ENCODE data around the gene STARD10. TPM values are rescaled to one million over a fixed set of nuclear protein-coding genes. Genes with fewer than 3 reads are reported as not detected.

STARD10 gene
- total RNA-seq, 1 donor from 2014 or later = 19.0 TPM

GRCh38 chr11:72730737-72731136, 63.1 kb downstream of the STARD10 start:
- DNase-seq (ENCODE audit: low read depth) = no peak

DNA sequence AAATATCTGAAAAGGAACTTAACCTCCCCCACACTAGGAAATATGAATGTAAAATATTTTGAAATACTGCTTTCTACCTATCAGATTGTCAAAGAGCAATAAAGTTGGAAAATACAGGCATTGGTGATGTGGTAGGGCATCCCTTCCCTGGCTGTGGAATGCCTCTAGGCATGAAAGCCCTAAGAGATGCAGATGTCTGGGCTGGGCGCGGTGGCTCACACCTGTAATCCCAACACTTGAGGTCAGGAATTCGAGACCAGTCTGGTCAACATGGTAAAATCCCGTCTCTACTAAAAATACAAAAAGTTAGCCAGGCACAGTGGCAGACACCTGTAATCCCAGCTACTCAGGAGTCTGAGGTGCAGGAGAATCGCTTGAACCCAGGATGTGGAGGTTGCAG, 63.6 kb downstream of the STARD10 start:
- DNase-seq (ENCODE audit: low read depth) = no peak

DNA sequence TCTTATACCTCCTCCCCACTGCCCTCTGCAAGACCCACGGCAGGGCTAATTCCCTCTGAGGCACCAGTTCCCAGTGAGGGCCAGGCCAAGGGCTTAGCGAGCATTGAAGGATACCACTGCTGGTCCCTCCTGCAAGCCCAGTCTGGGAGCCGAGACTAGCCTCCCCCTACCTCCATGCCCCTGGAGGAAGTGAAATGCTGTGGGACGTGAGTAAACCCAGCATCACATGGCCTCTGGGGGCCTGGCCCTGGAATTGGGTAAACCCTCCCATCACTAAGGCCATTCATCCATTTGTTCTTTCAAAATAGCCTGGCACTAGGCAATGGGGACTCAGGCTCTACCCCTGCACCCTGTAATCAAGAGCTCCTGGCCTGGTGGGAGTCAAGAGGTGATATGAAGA, 66.3 kb downstream of the STARD10 start:
- no peak for DNase-seq (ENCODE audit: low read depth)

- no peak for DNase-seq (ENCODE audit: low read depth)
Observed at GRCh38 chr11:72726266-72727220, 67.3 kb downstream of the STARD10 start.

DNA sequence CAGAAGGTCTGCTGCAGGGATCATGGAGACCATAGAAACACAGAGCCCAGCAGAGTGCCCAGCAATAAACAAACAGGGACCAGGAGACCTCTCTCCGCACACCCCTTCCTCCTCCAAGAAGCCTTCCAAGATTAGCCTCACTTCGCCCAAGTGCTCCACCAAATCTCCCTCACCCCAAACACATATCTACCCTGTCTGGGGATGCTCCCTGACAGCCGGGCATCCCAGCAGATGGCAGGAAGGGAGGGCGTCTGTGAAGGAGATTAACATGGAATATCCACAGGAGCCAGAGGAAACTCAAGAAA, 68.2 kb downstream of the STARD10 start:
- DNase-seq (ENCODE audit: low read depth) = no peak

DNA sequence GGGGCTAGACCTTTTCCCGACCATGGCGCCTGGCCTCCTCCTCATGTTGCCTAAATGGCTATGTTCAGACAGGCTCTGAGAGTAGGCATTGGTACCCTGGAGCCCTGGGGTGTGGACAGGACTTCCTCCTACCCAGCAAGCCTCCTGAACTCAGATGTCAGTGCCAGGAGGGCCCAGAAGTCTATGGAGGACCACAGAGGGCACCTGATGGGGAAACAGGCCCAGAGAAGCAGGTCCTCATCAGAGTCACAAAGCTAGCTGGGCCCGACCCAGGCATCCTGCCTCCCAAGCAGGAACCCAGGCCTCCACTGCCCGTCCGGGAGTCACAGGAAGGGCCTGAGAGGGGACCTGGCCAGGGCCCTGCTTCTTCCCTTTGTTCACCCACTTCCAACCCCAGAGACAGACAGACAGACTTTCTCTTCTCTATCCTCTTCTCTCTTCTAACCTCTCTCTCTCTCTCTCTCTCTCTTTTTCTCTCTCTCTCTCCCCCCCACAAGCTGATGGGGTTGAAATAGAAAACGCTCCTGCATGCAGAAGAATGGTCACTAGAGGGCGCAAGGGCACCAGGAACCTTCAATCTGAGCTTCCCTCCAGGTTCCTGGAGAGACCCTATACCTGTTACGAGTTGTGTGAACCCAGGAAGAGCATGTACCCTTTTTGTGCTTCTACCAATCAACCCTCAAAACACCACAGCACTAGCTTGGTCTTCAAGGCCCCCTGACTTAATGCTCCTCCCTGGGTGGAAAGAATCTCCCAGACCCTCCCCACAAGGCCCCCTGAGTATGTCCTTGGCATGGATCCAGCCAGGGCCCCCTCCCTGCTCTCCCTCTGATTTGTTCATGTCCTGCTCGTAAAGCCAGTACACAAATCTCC, 68.8 kb downstream of the STARD10 start:
- DNase-seq (ENCODE audit: low read depth) = peak; percentile 80

GRCh38 chr11:72724021-72724551, 69.8 kb downstream of the STARD10 start:
- no peak for DNase-seq (ENCODE audit: low read depth)

- no peak for DNase-seq (ENCODE audit: low read depth)
Observed at GRCh38 chr11:72723508-72723907, 70.3 kb downstream of the STARD10 start.

- peak; percentile 93 for DNase-seq (ENCODE audit: low read depth)
Observed at GRCh38 chr11:72722050-72722748, 71.6 kb downstream of the STARD10 start.

- no peak for DNase-seq (ENCODE audit: low read depth)
Observed at GRCh38 chr11:72721689-72722049, 72.2 kb downstream of the STARD10 start.

- DNase-seq (ENCODE audit: low read depth) = no peak
Observed at GRCh38 chr11:72721276-72721675, 72.6 kb downstream of the STARD10 start.

- DNase-seq (ENCODE audit: low read depth) = no peak
Observed at GRCh38 chr11:72720784-72721183, 73.1 kb downstream of the STARD10 start.

DNA sequence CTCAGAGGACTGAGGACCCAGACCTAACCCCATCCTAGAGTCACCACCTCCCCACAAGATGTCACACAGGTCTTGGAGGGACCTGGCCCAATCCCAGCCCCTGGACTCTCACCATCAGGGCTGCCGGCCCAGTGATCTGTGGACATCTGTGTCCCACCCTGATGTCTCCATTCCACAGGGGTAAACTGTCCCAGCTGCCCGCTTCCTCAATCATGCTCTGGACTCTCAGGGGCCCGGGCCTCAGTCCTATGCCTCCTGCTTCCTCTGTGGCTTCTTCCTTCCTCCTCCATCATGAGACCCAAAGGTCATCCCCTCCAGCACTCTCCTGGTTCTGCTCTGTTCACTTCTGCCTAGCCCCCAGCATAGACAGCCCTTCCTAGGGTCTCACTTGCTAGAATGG, 73.8 kb downstream of the STARD10 start:
- DNase-seq (ENCODE audit: low read depth) = no peak

DNA sequence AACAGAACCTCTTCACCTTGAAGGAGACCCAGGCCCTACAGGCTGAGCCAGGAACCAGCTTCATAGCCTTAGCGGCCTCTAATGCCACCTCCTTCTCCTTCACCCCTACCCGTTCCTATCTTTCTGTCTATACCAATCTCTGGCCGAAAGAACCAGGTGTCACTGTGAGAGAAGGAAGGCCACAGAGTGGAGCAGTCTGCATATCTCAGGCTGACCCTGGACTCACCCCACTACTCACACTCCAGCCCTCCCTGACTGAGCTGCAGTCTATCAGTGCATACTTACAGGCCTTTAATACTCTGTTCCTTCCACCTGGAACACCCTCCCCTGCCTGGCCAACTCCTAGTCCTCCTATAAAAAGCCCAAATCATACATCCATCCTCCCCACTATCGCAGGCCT, 74.3 kb downstream of the STARD10 start:
- DNase-seq (ENCODE audit: low read depth) = no peak

DNA sequence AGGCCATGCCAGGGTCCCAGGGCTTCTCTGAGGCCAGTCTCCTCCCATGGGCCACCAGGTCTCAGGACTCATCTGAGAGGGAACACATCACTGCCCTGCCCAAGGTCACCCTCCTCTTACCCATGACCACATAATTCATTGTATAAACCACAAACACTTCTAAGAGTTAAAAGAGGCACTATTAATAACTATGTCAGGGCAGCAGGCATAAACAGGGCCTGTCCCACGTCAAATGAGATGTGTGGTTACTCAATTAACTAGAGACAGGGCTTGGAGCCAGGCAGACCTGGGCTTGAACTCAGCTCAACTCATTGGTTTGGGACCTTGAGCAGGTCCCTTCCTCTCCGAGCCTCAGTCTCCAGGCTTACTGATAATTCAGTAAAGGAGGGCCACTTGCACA, 74.7 kb downstream of the STARD10 start:
- DNase-seq (ENCODE audit: low read depth) = peak; percentile 87

- DNase-seq (ENCODE audit: low read depth) = no peak
Observed at GRCh38 chr11:72718101-72718501, 75.7 kb downstream of the STARD10 start.

- DNase-seq (ENCODE audit: low read depth) = no peak
Observed at GRCh38 chr11:72716788-72717435, 76.9 kb downstream of the STARD10 start.

GRCh38 chr11:72716290-72716689, 77.6 kb downstream of the STARD10 start:
- no peak for DNase-seq (ENCODE audit: low read depth)

DNA sequence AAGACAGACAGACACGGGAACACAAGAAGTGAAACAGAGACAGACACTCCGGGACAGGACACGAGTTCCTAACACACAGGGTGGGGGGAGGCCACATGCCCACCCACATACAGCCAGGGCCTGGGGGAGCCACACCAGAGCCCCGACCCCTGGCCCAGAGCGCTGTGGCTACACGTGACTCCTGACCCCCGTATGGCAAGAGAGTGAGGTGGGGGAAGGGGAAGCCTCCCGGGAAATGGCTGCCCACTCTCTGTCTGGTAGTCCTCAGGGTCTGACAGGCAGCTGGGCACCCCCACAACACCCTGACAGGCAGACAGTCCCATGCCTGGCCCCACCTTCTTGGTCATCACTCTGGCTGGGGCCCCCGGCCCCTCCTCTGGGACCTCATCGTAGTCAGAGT, 81.0 kb downstream of the STARD10 start:
- no peak for DNase-seq (ENCODE audit: low read depth)

GRCh38 chr11:72712168-72712751, 81.6 kb downstream of the STARD10 start:
- DNase-seq (ENCODE audit: low read depth) = no peak

- no peak for DNase-seq (ENCODE audit: low read depth)
Observed at GRCh38 chr11:72711141-72711540, 82.7 kb downstream of the STARD10 start.

Data from myocyte (in vitro differentiated cells).